Measurements from ENCODE around the gene PNMA8A. TPM values are rescaled to one million over a fixed set of nuclear protein-coding genes. Genes with fewer than 3 reads are reported as not detected.

The PNMA8A gene
- total and polyA plus RNA-seq, 10 of the 15 experiments (the other 5 are each of a cell fraction or from before 2014, with no cell fraction given) = 0.02 to 0.28 (median 0.16) TPM

DNA sequence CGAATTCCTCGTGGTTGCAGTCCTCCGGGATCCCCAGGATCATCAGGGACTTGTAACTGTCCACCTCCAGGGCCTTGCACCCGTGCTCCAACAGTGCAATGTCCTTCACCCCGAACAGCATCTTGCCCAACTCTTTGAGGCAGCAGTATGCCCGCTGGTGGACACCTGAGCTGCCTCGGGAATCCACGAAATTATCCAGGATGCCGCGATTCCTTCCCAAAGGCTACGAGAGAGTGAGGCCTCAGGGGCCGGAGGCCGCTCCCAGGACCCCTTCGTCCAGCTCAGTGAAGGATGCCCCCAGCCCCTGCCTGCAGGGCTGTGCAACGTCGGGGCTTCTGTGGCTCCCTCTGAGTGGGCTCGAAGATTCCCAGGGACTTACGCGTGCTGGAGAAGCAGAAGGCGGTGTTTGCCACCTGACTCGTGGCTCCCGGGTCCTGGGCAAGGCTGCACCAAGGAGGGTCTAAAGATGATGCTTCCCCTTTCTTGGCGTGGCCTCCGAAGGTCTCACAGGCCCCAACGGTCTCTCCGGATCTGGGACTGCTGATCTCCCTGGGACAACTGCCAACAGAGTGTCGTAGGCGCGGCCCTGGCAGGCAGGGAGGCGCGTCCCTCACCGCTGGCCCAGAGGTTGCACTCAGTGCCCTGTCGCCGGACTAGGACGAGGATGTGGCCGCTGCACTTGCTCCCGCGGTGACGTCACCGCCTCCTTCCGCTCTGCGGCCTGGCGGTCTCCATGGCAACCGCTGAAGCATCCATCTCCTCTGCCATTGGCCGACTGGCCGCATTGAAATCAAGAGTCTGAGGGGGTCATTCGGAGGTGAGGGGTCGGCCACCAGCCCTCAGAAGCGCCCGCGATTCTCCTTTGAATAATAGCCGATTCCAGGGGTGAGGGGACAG lies 42.9 kb downstream of the PNMA8A start, which contains the start of gene PNMA8C:
Gene PNMA8C (minus strand): TSS at position 698 of the 897 bp plus-strand sequence. CDS start 577 bp downstream, at position 121.
- SMC1A ChIA-PET (ENCODE audit: uncharacterized antibody, unreplicated experiment) = no interaction called here
- H2AFZ ChIP-seq (ENCODE audit: control insufficient read depth, low read depth, low read length) = no peak within 1 kb of the TSS
- H3K4me2 ChIP-seq (ENCODE audit: control insufficient read depth, insufficient read depth) = peak within 1 kb of the TSS; percentile 56; the same call in 1 of the 2 replicates
- no peaks in the 10 kb centered on the region for H3K36me3 ChIP-seq (ENCODE audit: control insufficient read depth in 2 of 2, insufficient read depth in 2 of 2, low read length in 1 of 2)
- FAIRE-seq (no peak), DNase-seq (ENCODE audit: low read depth, low spot score) (no peak), ATAC-seq (peak; percentile 33; the same call in 1 of the 3 replicates)
- RAD21 ChIA-PET (ENCODE audit: unreplicated experiment) = no interaction called here
- intact Hi-C loops (cut with micrococcal nuclease; ENCODE audit: unreplicated experiment) (no loop called here), in situ Hi-C loops (cut with MboI) (no loop called here)
- TF ChIP-seq, protein P1, sequence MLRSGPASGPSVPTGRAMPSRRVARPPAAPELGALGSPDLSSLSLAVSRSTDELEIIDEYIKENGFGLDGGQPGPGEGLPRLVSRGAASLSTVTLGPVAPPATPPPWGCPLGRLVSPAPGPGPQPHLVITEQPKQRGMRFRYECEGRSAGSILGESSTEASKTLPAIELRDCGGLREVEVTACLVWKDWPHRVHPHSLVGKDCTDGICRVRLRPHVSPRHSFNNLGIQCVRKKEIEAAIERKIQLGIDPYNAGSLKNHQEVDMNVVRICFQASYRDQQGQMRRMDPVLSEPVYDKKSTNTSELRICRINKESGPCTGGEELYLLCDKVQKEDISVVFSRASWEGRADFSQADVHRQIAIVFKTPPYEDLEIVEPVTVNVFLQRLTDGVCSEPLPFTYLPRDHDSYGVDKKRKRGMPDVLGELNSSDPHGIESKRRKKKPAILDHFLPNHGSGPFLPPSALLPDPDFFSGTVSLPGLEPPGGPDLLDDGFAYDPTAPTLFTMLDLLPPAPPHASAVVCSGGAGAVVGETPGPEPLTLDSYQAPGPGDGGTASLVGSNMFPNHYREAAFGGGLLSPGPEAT (IDR thresholded peaks at IDR 0.05; ENCODE audit: low read depth) = no peak
- TF ChIP-seq CREB1 (IDR thresholded peaks at IDR 0.05; ENCODE audit: low read depth) (peak; percentile 51; the same call in 1 of the 2 replicates), CREM (IDR thresholded peaks at IDR 0.05; ENCODE audit: low read depth) (peak; percentile 45; the same call in 1 of the 2 replicates), RUNX3 (IDR thresholded peaks at IDR 0.05; ENCODE audit: low read length) (0 out of 2 replicates have a peak, but pooled peaks have one; percentile 18), SP1 (IDR thresholded peaks at IDR 0.05; ENCODE audit: low read depth, low read length) (no peak)
- no peaks in the 10 kb centered on the region for H3K4me1 ChIP-seq (ENCODE audit: control insufficient read depth, insufficient read depth, low read length)
- no peaks in the 10 kb centered on the region for H4K20me1 ChIP-seq (ENCODE audit: control insufficient read depth, insufficient read depth)
- BruUV-seq (replicated peaks) = no TSS peak
- WGBS (ENCODE audit: insufficient coverage, insufficient replicate concordance, low lambda C conversion rate, missing lambda C conversion rate) = 24% methylated on average over 52 of the region's 52 CpGs
- CTCF ChIA-PET = no interaction called here
- POLR2A ChIA-PET = no interaction called here
- no peak within 1 kb of the TSS for H3K4me3 ChIP-seq
- H3K9me3 ChIP-seq (replicated peaks; ENCODE audit: control insufficient read depth, insufficient read depth, low read length) = no peaks in the 10 kb centered on the region
- H3K27me3 ChIP-seq (replicated peaks in 1 of 2; ENCODE audit: control insufficient read depth in 2 of 2, insufficient read depth in 2 of 2, low read length in 1 of 2) = peaks cover 0 to 5% of the 10 kb centered on the region in 2 experiments; a peak in 2 of 4 replicates
- no peak within 1 kb of the TSS for H3K27ac ChIP-seq (ENCODE audit: control insufficient read depth, insufficient read depth)
- no peaks in the 10 kb centered on the region for H3K79me2 ChIP-seq (ENCODE audit: control insufficient read depth, insufficient read depth, low read length)
- H3K9ac ChIP-seq (ENCODE audit: control insufficient read depth, insufficient read depth, low read length) = no peak within 1 kb of the TSS

Measured in GM12878 (cell line).